Sigmoid colon (tissue), 3 donors: Measurements from ENCODE around the gene FAM9B.

Experiments used
- POLR2A ChIP-seq, 2 donors: fragments of 450-650 bp; IDR thresholded peaks; one replicate each; pipeline ENCODE4 v1.6.1; 2016; ENCODE audit warnings: antibody characterized with exemption in 2 of 2, mild to moderate bottlenecking in 2 of 2, moderate library complexity in 2 of 2
- TF ChIP-seq, protein P1 (sequence below), 4 experiments: fragments of 450-650 bp in 3 of 4; fragments of 200-600 bp in 1 of 4; IDR thresholded peaks; one replicate each; pipeline ENCODE4 v1.5.1; 2016 to 2019; ENCODE audit warnings: antibody characterized with exemption in 4 of 4, mild to moderate bottlenecking in 3 of 4, moderate library complexity in 2 of 4

DNA sequence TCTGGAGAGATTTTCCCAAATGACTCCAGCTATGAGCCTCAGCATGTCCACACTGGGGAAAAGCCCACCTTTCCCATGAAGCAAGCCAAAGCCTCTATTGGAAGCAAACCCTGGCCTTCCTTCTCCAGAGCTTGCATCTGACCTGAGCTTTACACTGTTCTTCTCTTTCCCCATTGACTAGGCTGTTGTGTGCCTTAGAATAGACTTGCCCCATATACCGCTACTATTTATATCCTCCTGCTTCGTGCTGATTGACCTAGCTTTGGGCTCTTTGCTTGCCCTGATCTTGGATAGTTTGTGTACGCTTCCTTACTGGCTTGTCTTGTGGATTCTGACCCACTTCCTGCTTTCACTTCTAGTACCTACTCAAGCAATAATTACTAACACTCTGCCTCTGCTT, 30.9 kb downstream of the FAM9B start:
- TF ChIP-seq, protein P1, sequence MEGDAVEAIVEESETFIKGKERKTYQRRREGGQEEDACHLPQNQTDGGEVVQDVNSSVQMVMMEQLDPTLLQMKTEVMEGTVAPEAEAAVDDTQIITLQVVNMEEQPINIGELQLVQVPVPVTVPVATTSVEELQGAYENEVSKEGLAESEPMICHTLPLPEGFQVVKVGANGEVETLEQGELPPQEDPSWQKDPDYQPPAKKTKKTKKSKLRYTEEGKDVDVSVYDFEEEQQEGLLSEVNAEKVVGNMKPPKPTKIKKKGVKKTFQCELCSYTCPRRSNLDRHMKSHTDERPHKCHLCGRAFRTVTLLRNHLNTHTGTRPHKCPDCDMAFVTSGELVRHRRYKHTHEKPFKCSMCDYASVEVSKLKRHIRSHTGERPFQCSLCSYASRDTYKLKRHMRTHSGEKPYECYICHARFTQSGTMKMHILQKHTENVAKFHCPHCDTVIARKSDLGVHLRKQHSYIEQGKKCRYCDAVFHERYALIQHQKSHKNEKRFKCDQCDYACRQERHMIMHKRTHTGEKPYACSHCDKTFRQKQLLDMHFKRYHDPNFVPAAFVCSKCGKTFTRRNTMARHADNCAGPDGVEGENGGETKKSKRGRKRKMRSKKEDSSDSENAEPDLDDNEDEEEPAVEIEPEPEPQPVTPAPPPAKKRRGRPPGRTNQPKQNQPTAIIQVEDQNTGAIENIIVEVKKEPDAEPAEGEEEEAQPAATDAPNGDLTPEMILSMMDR (IDR thresholded peaks at IDR 0.05): no peak
- TF ChIP-seq POLR2A (IDR thresholded peaks at IDR 0.05): no peak
